Measurements from ENCODE around the gene ADCY6. TPM values are rescaled to one million over a fixed set of nuclear protein-coding genes. Genes with fewer than 3 reads are reported as not detected.

Gene ADCY6
- total RNA-seq, 1 donor: 30.8 TPM

GRCh38 chr12:48818831-48819590 lies 30.1 kb upstream of the ADCY6 start:
- Histone ChIP-seq H2AFZ (ENCODE audit: low read length) (no peak overlapping the region), H4K20me1 (ENCODE audit: insufficient read depth, low read length) (peaks cover 20% of the 10 kb centered on the region), H3K36me3 (ENCODE audit: insufficient read depth, low read length) (no peaks in the 10 kb centered on the region), H3K4me2 (ENCODE audit: insufficient read depth, low read length) (peak overlapping the region; percentile 88), H3K4me1 (ENCODE audit: insufficient read depth, low read length) (peaks cover 18% of the 10 kb centered on the region), H3K27me3 (ENCODE audit: insufficient read depth, low read length) (no peaks in the 10 kb centered on the region), H3K9me3 (ENCODE audit: low read depth, low read length) (no peaks in the 10 kb centered on the region), H3K79me2 (ENCODE audit: insufficient read depth, low read length) (peaks cover 19% of the 10 kb centered on the region), H3K4me3 (ENCODE audit: insufficient read depth, low read length) (peak overlapping the region; percentile 79), H3K27ac (ENCODE audit: low read depth, low read length) (no peak overlapping the region)
- no peak for TF ChIP-seq CTCF (IDR thresholded peaks at IDR 0.05; ENCODE audit: extremely low read depth, low read depth, low read length)
- peak; percentile 65 for DNase-seq (ENCODE audit: insufficient read length, low spot score, missing footprints)

- DNase-seq (ENCODE audit: insufficient read length, low spot score, missing footprints): peak; percentile 98
- Histone ChIP-seq H3K4me3 (ENCODE audit: insufficient read depth, low read length) (peak within 1 kb of the TSS; percentile 79), H4K20me1 (ENCODE audit: insufficient read depth, low read length) (peaks cover 20% of the 10 kb centered on the region), H3K27ac (ENCODE audit: low read depth, low read length) (no peak within 1 kb of the TSS), H2AFZ (ENCODE audit: low read length) (no peak within 1 kb of the TSS), H3K4me2 (ENCODE audit: insufficient read depth, low read length) (peak within 1 kb of the TSS; percentile 88), H3K9me3 (ENCODE audit: low read depth, low read length) (no peaks in the 10 kb centered on the region), H3K36me3 (ENCODE audit: insufficient read depth, low read length) (no peaks in the 10 kb centered on the region), H3K4me1 (ENCODE audit: insufficient read depth, low read length) (peaks cover 27% of the 10 kb centered on the region), H3K27me3 (ENCODE audit: insufficient read depth, low read length) (no peaks in the 10 kb centered on the region), H3K79me2 (ENCODE audit: insufficient read depth, low read length) (peaks cover 20% of the 10 kb centered on the region)
- no peak for TF ChIP-seq CTCF (IDR thresholded peaks at IDR 0.05; ENCODE audit: extremely low read depth, low read depth, low read length)
Observed at GRCh38 chr12:48817873-48818830, 29.3 kb upstream of the ADCY6 start, which contains the start of gene CACNB3. Gene CACNB3, plus strand, starts transcription at chr12:48818496. Its CDS starts 434 bp downstream, at chr12:48818930.

GRCh38 chr12:48816143-48816854 lies 27.4 kb upstream of the ADCY6 start:
- TF ChIP-seq CTCF (IDR thresholded peaks at IDR 0.05; ENCODE audit: extremely low read depth, low read depth, low read length): no peak
- peaks cover 20% of the 10 kb centered on the region for H3K79me2 ChIP-seq (ENCODE audit: insufficient read depth, low read length)
- H3K27ac ChIP-seq (ENCODE audit: low read depth, low read length): no peak overlapping the region
- DNase-seq (ENCODE audit: insufficient read length, low spot score, missing footprints): peak; percentile 66
- H3K4me3 ChIP-seq (ENCODE audit: insufficient read depth, low read length): peak overlapping the region; percentile 95
- peak overlapping the region; percentile 86 for H3K4me2 ChIP-seq (ENCODE audit: insufficient read depth, low read length)
- no peaks in the 10 kb centered on the region for H3K9me3 ChIP-seq (ENCODE audit: low read depth, low read length)
- no peaks in the 10 kb centered on the region for H3K27me3 ChIP-seq (ENCODE audit: insufficient read depth, low read length)
- H2AFZ ChIP-seq (ENCODE audit: low read length): no peak overlapping the region
- H3K36me3 ChIP-seq (ENCODE audit: insufficient read depth, low read length): no peaks in the 10 kb centered on the region
- H3K4me1 ChIP-seq (ENCODE audit: insufficient read depth, low read length): peaks cover 44% of the 10 kb centered on the region
- H4K20me1 ChIP-seq (ENCODE audit: insufficient read depth, low read length): peaks cover 20% of the 10 kb centered on the region

Data from osteoblast (primary cell).